Neutrophil (primary cell): Measurements from ENCODE around the gene PHC1.

ENCODE experiments used
- H3K27ac ChIP-seq: fragments of 200-600 bp; sonication (generic); 2 replicates; pipeline ENCODE4 v1.5.1; 2016; ENCODE audit warnings: mild to moderate bottlenecking, moderate library complexity
- H3K27me3 ChIP-seq: fragments of 200-600 bp; sonication (generic); 2 replicates; pipeline ENCODE4 v1.6.0; 2016; ENCODE audit warnings: mild to moderate bottlenecking
- H3K36me3 ChIP-seq: fragments of 200-600 bp; sonication (generic); 2 replicates; pipeline ENCODE4 v1.5.1; 2017
- H3K4me1 ChIP-seq, 2 experiments: fragments of 200-600 bp in 1 of 2; sonication (generic) in 1 of 2; 1 replicate in 1 of 2; 2 replicates in 1 of 2; pipeline versions ENCODE4 v1.5.1 to v1.6.1; 2013 to 2016; ENCODE audit warnings: low read depth in 1 of 2, low read length in 1 of 2, mild to moderate bottlenecking in 1 of 2, moderate library complexity in 1 of 2; ENCODE audit not compliant: control insufficient read depth in 1 of 2, insufficient read depth in 1 of 2
- H3K4me3 ChIP-seq, 2 experiments: fragments of 200-600 bp in 1 of 2; sonication (generic) in 1 of 2; 1 replicate in 1 of 2; 2 replicates in 1 of 2; pipeline ENCODE4 v1.5.1; 2013 to 2016; ENCODE audit warnings: low read depth in 1 of 2, low read length in 1 of 2, mild to moderate bottlenecking in 1 of 2, moderate library complexity in 1 of 2
- H3K9me3 ChIP-seq: fragments of 200-600 bp; sonication (generic); 2 replicates; pipeline ENCODE4 v1.5.1; 2016
- CTCF ChIP-seq: fragments of 200-600 bp; sonication (generic); IDR thresholded peaks from 2 replicates; pipeline ENCODE4 v1.5.1; 2016; ENCODE audit warnings: antibody characterized with exemption

The PHC1 gene

GRCh38 chr12:8956073-8956472, 41.8 kb downstream of the PHC1 start:
- H3K9me3 ChIP-seq = no peaks in the 10 kb centered on the region
- no peaks in the 10 kb centered on the region for H3K27me3 ChIP-seq
- no peak for TF ChIP-seq CTCF
- H3K4me3 ChIP-seq = no peak overlapping the region
- H3K27ac ChIP-seq = no peak overlapping the region
- H3K4me1 ChIP-seq = no peaks in the 10 kb centered on the region
- no peaks in the 10 kb centered on the region for H3K36me3 ChIP-seq

GRCh38 chr12:8956772-8957171, 42.5 kb downstream of the PHC1 start:
- no peaks in the 10 kb centered on the region for H3K9me3 ChIP-seq
- H3K36me3 ChIP-seq = no peaks in the 10 kb centered on the region
- TF ChIP-seq CTCF = no peak
- H3K4me3 ChIP-seq = no peak overlapping the region
- no peaks in the 10 kb centered on the region for H3K4me1 ChIP-seq
- no peak overlapping the region for H3K27ac ChIP-seq
- no peaks in the 10 kb centered on the region for H3K27me3 ChIP-seq

GRCh38 chr12:8957561-8957960, 43.3 kb downstream of the PHC1 start:
- no peaks in the 10 kb centered on the region for H3K36me3 ChIP-seq
- H3K9me3 ChIP-seq = no peaks in the 10 kb centered on the region
- no peak overlapping the region for H3K27ac ChIP-seq
- H3K4me3 ChIP-seq = no peak overlapping the region
- no peaks in the 10 kb centered on the region for H3K27me3 ChIP-seq
- no peaks in the 10 kb centered on the region for H3K4me1 ChIP-seq
- no peak for TF ChIP-seq CTCF

GRCh38 chr12:8958066-8958465, 43.8 kb downstream of the PHC1 start:
- Histone ChIP-seq H3K4me3 (no peak overlapping the region), H3K36me3 (no peaks in the 10 kb centered on the region), H3K9me3 (no peaks in the 10 kb centered on the region), H3K4me1 (no peaks in the 10 kb centered on the region), H3K27me3 (no peaks in the 10 kb centered on the region), H3K27ac (no peak overlapping the region)
- TF ChIP-seq CTCF = no peak

- Histone ChIP-seq H3K4me1 (no peaks in the 10 kb centered on the region), H3K4me3 (no peak overlapping the region), H3K27ac (no peak overlapping the region)
Observed at GRCh38 chr12:8960176-8960575, 45.9 kb downstream of the PHC1 start.

More at GRCh38 chr12:8960176-8960575, 45.9 kb downstream of the PHC1 start:
- Histone ChIP-seq H3K36me3 (no peaks in the 10 kb centered on the region), H3K9me3 (no peaks in the 10 kb centered on the region), H3K27me3 (no peaks in the 10 kb centered on the region)
- TF ChIP-seq CTCF = no peak
